ENCODE data around the gene LHX3.

GRCh38 chr9:136175616-136176197, 29.2 kb downstream of the LHX3 start:
- TF ChIP-seq CTCF (IDR thresholded peaks at IDR 0.05) (no peak), POLR2A (IDR thresholded peaks at IDR 0.05) (no peak)
